A549 (cell line): ENCODE data around the gene SPAG7. TPM values are rescaled to one million over a fixed set of nuclear protein-coding genes. Genes with fewer than 3 reads are reported as not detected.

Experiments
- ATAC-seq, 2 experiments: fragments of 200-7000 bp in 1 of 2; fragments of >200 bp in 1 of 2; cut with Nextera tagmentation in 1 of 2; cut with Tn5 transposase in 1 of 2; 3 replicates each; pipeline versions ENCODE4 v1.8.0 to v1.9.1; 2018 to 2020; ENCODE audit warnings: mild to moderate bottlenecking in 1 of 2, moderate library complexity in 1 of 2
- CTCF ChIA-PET: fragments of 300-600 bp; sonication (Branson Sonifier 250); formaldehyde crosslinking; extraction: SDS; loops from one replicate; lab custom pipeline; 2021; ENCODE audit warnings: antibody characterized with exemption, inconsistent platforms; lab: Yijun Ruan, JAX
- POLR2A ChIA-PET: fragments of 350-600 bp; formaldehyde crosslinking; extraction: SDS; loops from one replicate; lab custom pipeline; 2021; ENCODE audit warnings: antibody characterized with exemption, inconsistent platforms; lab: Yijun Ruan, JAX
- DNase-seq, 2 experiments: peaks; one replicate each; pipeline versions ENCODE4 v3.0.0 to v3.0.0-alpha.2; 2011 to 2016; ENCODE audit warnings: low read depth in 1 of 2, low spot score in 1 of 2
- FAIRE-seq: peaks from 2 replicates; lab custom pipeline; 2011; peaks lifted over from hg19 to GRCh38; lab: Jason Lieb, UNC
- H3K27ac ChIP-seq, 2 experiments: fragments of >200 bp; sonication (Bioruptor Twin); formaldehyde crosslinking; 3 replicates each; pipeline ENCODE4 v1.5.1; 2016 to 2017
- H3K4me1 ChIP-seq: fragments of >200 bp; sonication (Bioruptor Twin); formaldehyde crosslinking; 3 replicates; pipeline ENCODE4 v1.6.1; 2016
- H3K4me2 ChIP-seq: fragments of >200 bp; sonication (Bioruptor Twin); formaldehyde crosslinking; 3 replicates; pipeline ENCODE4 v1.6.1; 2016
- H3K4me3 ChIP-seq: fragments of >200 bp; sonication (Bioruptor Twin); formaldehyde crosslinking; 3 replicates; pipeline ENCODE4 v1.5.1; 2016
- H3K9me3 ChIP-seq: fragments of >200 bp; sonication (Bioruptor Twin); formaldehyde crosslinking; 3 replicates; pipeline ENCODE4 v1.6.1; 2016
- CBX8 ChIP-seq: fragments of 200-600 bp; sonication (generic); IDR thresholded peaks from 2 replicates; pipeline ENCODE4 v1.6.1; 2016
- CHD4 ChIP-seq: fragments of 200-600 bp; sonication (generic); IDR thresholded peaks from 2 replicates; pipeline ENCODE4 v1.6.1; 2016; ENCODE audit warnings: antibody characterized with exemption, mild to moderate bottlenecking, borderline replicate concordance
- E2F6 ChIP-seq: IDR thresholded peaks from 2 replicates; pipeline ENCODE4 v1.6.1; 2012; ENCODE audit warnings: low read depth, borderline replicate concordance
- ELK1 ChIP-seq: fragments of 150-350 bp; IDR thresholded peaks from 2 replicates; pipeline ENCODE4 v1.6.1; 2014; ENCODE audit warnings: low read depth, mild to moderate bottlenecking, low read length
- FOSB ChIP-seq: fragments of 250-450 bp; sonication (Bioruptor Pico); IDR thresholded peaks from 2 replicates; pipeline ENCODE4 v1.5.0; 2020; ENCODE audit warnings: mild to moderate bottlenecking, moderate library complexity
- FOSL2 ChIP-seq, 2 experiments: fragments of 450-650 bp in 1 of 2; fragments of >200 bp in 1 of 2; sonication (Bioruptor Twin) in 1 of 2; formaldehyde crosslinking; IDR thresholded peaks; 2 replicates each; pipeline versions ENCODE4 v1.5.0 to v1.6.1; 2016 to 2020; ENCODE audit warnings: mild to moderate bottlenecking in 1 of 2, moderate library complexity in 1 of 2
- FOXS1 ChIP-seq: fragments of 250-450 bp; sonication (Bioruptor Pico); IDR thresholded peaks from 2 replicates; pipeline ENCODE4 v1.5.0; 2020; ENCODE audit warnings: mild to moderate bottlenecking, moderate library complexity
- HEYL ChIP-seq: fragments of 250-450 bp; sonication (Bioruptor Pico); IDR thresholded peaks from 2 replicates; pipeline ENCODE4 v1.8.0; 2021; ENCODE audit warnings: mild to moderate bottlenecking, moderate library complexity
- HOXB13 ChIP-seq: fragments of 250-450 bp; sonication (Bioruptor Pico); IDR thresholded peaks from 2 replicates; pipeline ENCODE4 v1.5.0; 2020; ENCODE audit warnings: low read depth, mild to moderate bottlenecking, moderate library complexity
- JUN ChIP-seq, 2 experiments: fragments of >200 bp; sonication (Bioruptor Twin); formaldehyde crosslinking; IDR thresholded peaks; 2 replicates in 1 of 2; 3 replicates in 1 of 2; pipeline ENCODE4 v1.6.1; 2016 to 2017
- KDM1A ChIP-seq: fragments of 200-600 bp; sonication (generic); IDR thresholded peaks from 2 replicates; pipeline ENCODE4 v1.6.1; 2016; ENCODE audit warnings: low read depth, mild to moderate bottlenecking
- KDM5A ChIP-seq: fragments of 200-600 bp; sonication (generic); IDR thresholded peaks from 2 replicates; pipeline ENCODE4 v1.6.1; 2016; ENCODE audit warnings: antibody characterized with exemption, mild to moderate bottlenecking
- MAZ ChIP-seq: fragments of 150-350 bp; IDR thresholded peaks from 2 replicates; pipeline ENCODE4 v1.6.1; 2014; ENCODE audit warnings: antibody characterized with exemption, low read depth, low read length, borderline replicate concordance
- MYC ChIP-seq: IDR thresholded peaks from 2 replicates; pipeline ENCODE4 v1.6.1; 2012; ENCODE audit warnings: mild to moderate bottlenecking, inconsistent platforms, low read length, improper control_type of control experiment, borderline replicate concordance
- NFE2L2 ChIP-seq: fragments of 150-350 bp; conservative IDR thresholded peaks from 2 replicates; pipeline ENCODE4 v1.6.1; 2014; ENCODE audit warnings: low read length
- PHF8 ChIP-seq: fragments of 200-600 bp; sonication (generic); IDR thresholded peaks from 2 replicates; pipeline ENCODE4 v1.6.1; 2016; ENCODE audit warnings: low read depth, mild to moderate bottlenecking, antibody characterized with exemption, moderate library complexity, borderline replicate concordance
- POLR2A ChIP-seq: IDR thresholded peaks from 2 replicates; pipeline ENCODE4 v1.6.1; 2012; ENCODE audit warnings: mild to moderate bottlenecking, low read length
- POLR2AphosphoS2 ChIP-seq: conservative IDR thresholded peaks from 2 replicates; pipeline ENCODE4 v1.6.1; 2012; ENCODE audit warnings: low read length, improper control_type of control experiment, inconsistent platforms
- RAD21 ChIP-seq, 2 experiments: fragments of >200 bp in 1 of 2; sonication (Bioruptor Twin) in 1 of 2; formaldehyde crosslinking in 1 of 2; IDR thresholded peaks in 1 of 2; conservative IDR thresholded peaks in 1 of 2; 2 replicates in 1 of 2; 3 replicates in 1 of 2; pipeline ENCODE4 v1.6.1; 2012 to 2018; ENCODE audit warnings: inconsistent platforms in 1 of 2
- RFX5 ChIP-seq: fragments of 450-650 bp; IDR thresholded peaks from 2 replicates; pipeline ENCODE4 v1.7.1; 2014; ENCODE audit warnings: antibody characterized with exemption, mild to moderate bottlenecking, moderate library complexity
- SREBF2 ChIP-seq: fragments of 450-650 bp; IDR thresholded peaks from 2 replicates; pipeline ENCODE4 v1.6.1; 2014; ENCODE audit warnings: mild to moderate bottlenecking, moderate library complexity
- TFCP2L1 ChIP-seq: fragments of 250-450 bp; sonication (Bioruptor Pico); IDR thresholded peaks from 2 replicates; pipeline ENCODE4 v1.5.0; 2021; ENCODE audit warnings: mild to moderate bottlenecking
- TP53 ChIP-seq: fragments of 250-450 bp; sonication (Bioruptor Pico); IDR thresholded peaks from 2 replicates; pipeline ENCODE4 v1.5.0; 2021; ENCODE audit warnings: mild to moderate bottlenecking, moderate library complexity
- USF2 ChIP-seq: fragments of 450-650 bp; IDR thresholded peaks from 2 replicates; pipeline ENCODE4 v1.6.1; 2014; ENCODE audit warnings: antibody characterized with exemption
- ZC3H11A ChIP-seq: fragments of 450-650 bp; IDR thresholded peaks from 2 replicates; pipeline ENCODE4 v1.6.1; 2014; ENCODE audit warnings: antibody characterized with exemption, mild to moderate bottlenecking
- ZFP36 ChIP-seq: fragments of 450-650 bp; IDR thresholded peaks from 2 replicates; pipeline ENCODE4 v1.6.1; 2014; ENCODE audit warnings: borderline replicate concordance; ENCODE audit not compliant: partially characterized antibody
- ZNF302 ChIP-seq: fragments of 250-450 bp; sonication (Bioruptor Pico); IDR thresholded peaks from 2 replicates; pipeline ENCODE4 v1.9.0; 2021; ENCODE audit warnings: inconsistent platforms, mild to moderate bottlenecking, moderate library complexity
- ZSCAN20 ChIP-seq: fragments of 250-450 bp; sonication (Bioruptor Pico); IDR thresholded peaks from 2 replicates; pipeline ENCODE4 v1.8.0; 2022; ENCODE audit warnings: mild to moderate bottlenecking, moderate library complexity
- WGBS: methylation state at CpG from one replicate; pipeline ENCODE4 v1.1.6; 2017; ENCODE audit errors: missing lambda C conversion rate; 5-methylcytosine and 5-hydroxymethylcytosine counted together
- polyA plus RNA-seq, 4 experiments: library from polyadenylated mRNA; depleted of rRNA in 3 of 4; stranded (reverse); fragments of >200 nt; fragmentation: RNase III in 1 of 4; extraction: RNeasy Plus Mini Kit Qiagen cat#74134 plus additional on column Dnase treatment in 1 of 4; gene quantifications; 2 replicates in 3 of 4; 3 replicates in 1 of 4; pipeline ENCODE4 v1.2.3, GENCODE V29; 2011 to 2017

Gene SPAG7
- polyA plus RNA-seq, 2 of the 4 experiments (the other 2 are of a cell fraction) = 94.9 to 102 TPM

- FAIRE-seq (no peak), ATAC-seq (no peak), DNase-seq (no peak)
- ChIA-PET CTCF (interaction anchor here (0.6 to 4.9 kb wide), 7 partner anchors 7 to 91 kb away, joined by 3 to 30 read pairs (median 7); partner anchors contain the start of genes CAMTA2 and CHRNE), POLR2A (no interaction called here)
- 84% methylated on average over 6 of the region's 6 CpGs for WGBS
- TF ChIP-seq ZC3H11A (no peak), ZSCAN20 (CRISPR knock-in tag) (no peak), MAZ (no peak), FOSB (no peak), CHD4 (no peak), KDM1A (no peak), NFE2L2 (no peak), POLR2A (no peak), E2F6 (no peak), JUN (IDR thresholded peaks at IDR 0.05) (no peak), RFX5 (no peak)
- Histone ChIP-seq H3K4me2 (no peak overlapping the region), H3K4me3 (no peak overlapping the region), H3K27ac (no peak overlapping the region), H3K4me1 (peaks cover 11% of the 10 kb centered on the region), H3K9me3 (no peaks in the 10 kb centered on the region)
Observed at GRCh38 chr17:4994081-4994595, 26.5 kb upstream of the SPAG7 start.

GRCh38 chr17:4987767-4988567 is 20.4 kb upstream of the SPAG7 start:
- no peak for ATAC-seq
- H3K4me2 ChIP-seq = peak overlapping the region; percentile 89
- 36% methylated on average over 30 of the region's 30 CpGs for WGBS
- peaks cover 21% of the 10 kb centered on the region for H3K4me1 ChIP-seq
- TF ChIP-seq ZNF302 (CRISPR knock-in tag) (no peak), ZFP36 (no peak), TP53 (CRISPR knock-in tag) (no peak), TFCP2L1 (no peak)
- H3K4me3 ChIP-seq = peak overlapping the region; percentile 78
- POLR2A ChIA-PET = interaction anchor here (0.9 to 3.0 kb wide), 5 partner anchors 10 to 198 kb away, joined by 3 to 17 read pairs (median 13); partner anchors contain the start of genes INCA1, KIF1C, RNF167 and SLC25A11
- peak in 1 of 2 experiments; percentile 32 for DNase-seq
- peak overlapping the region; percentile 88 to 91 for H3K27ac ChIP-seq
- CTCF ChIA-PET = interaction anchor here (0.6 to 6.5 kb wide), 39 partner anchors 7 to 471 kb away, joined by 3 to 148 read pairs (median 6); partner anchors contain the start of genes CHRNE, ENO3, INCA1 and KIF1C
- no peak for FAIRE-seq
- no peaks in the 10 kb centered on the region for H3K9me3 ChIP-seq

- POLR2A ChIA-PET = interaction anchor here (0.9 to 3.0 kb wide), 6 partner anchors 11 to 197 kb away, joined by 3 to 17 read pairs (median 10); partner anchors contain the start of genes INCA1, KIF1C, PFN1 and RNF167
- no peaks in the 10 kb centered on the region for H3K9me3 ChIP-seq
- 2% methylated on average over 44 of the region's 78 CpGs for WGBS
- peak within 1 kb of the TSS; percentile 88 to 91 for H3K27ac ChIP-seq
- CTCF ChIA-PET = interaction anchor here (0.6 to 6.5 kb wide), 47 partner anchors 8 to 470 kb away, joined by 3 to 148 read pairs (median 6); partner anchors contain the start of genes CHRNE, ENO3, INCA1 and KIF1C
- ATAC-seq (peak; percentile 89), FAIRE-seq (no peak), DNase-seq (peak; percentile 87 to 90)
- H3K4me3 ChIP-seq = peak within 1 kb of the TSS; percentile 78
- peaks cover 21% of the 10 kb centered on the region for H3K4me1 ChIP-seq
- peak within 1 kb of the TSS; percentile 89 for H3K4me2 ChIP-seq
- peak; percentile 44 to 75; a peak in 4 of 5 replicates for TF ChIP-seq RAD21 (conservative IDR thresholded peaks at IDR 0.05 in 1 of 2, IDR thresholded peaks at IDR 0.05 in 1 of 2)
- no peak for TF ChIP-seq HOXB13 (CRISPR knock-in tag)
- TF ChIP-seq PHF8 = peak; percentile 66; the same call in 1 of the 2 replicates
- no peak for TF ChIP-seq FOSL2 (IDR thresholded peaks at IDR 0.05)
- TF ChIP-seq FOSL2 (CRISPR knock-in tag; IDR thresholded peaks at IDR 0.05) = no peak
- TF ChIP-seq USF2 = no peak
- TF ChIP-seq E2F6 = no peak
- TF ChIP-seq ELK1 = no peak
- TF ChIP-seq POLR2AphosphoS2 = no peak
- TF ChIP-seq ZSCAN20 (CRISPR knock-in tag) = no peak
- TF ChIP-seq FOSB = no peak
- TF ChIP-seq KDM5A = peak; percentile 75
- peak; percentile 73; the same call in 1 of the 2 replicates for TF ChIP-seq CHD4
- TF ChIP-seq CBX8 = no peak
- no peak for TF ChIP-seq HEYL
- no peak for TF ChIP-seq FOXS1 (CRISPR knock-in tag)
- no peak for TF ChIP-seq SREBF2
- no peak; the same call in 1 of the 2 replicates for TF ChIP-seq MYC
Observed at GRCh38 chr17:4986951-4987766, 19.5 kb upstream of the SPAG7 start, which contains the start of gene CAMTA2. CAMTA2 (minus strand) TSS chr17:4987675; CDS start chr17:4986222, 1,453 bp downstream.
